Suprapubic skin (tissue), 4 donors: Measurements from ENCODE around the gene DPM2.

Source experiments
- CTCF ChIP-seq, 2 donors: fragments of 200-600 bp in 1 of 2; fragments of 450-650 bp in 1 of 2; sonication (generic) in 1 of 2; IDR thresholded peaks; one replicate each; pipeline ENCODE4 v1.5.1; 2016 to 2019; ENCODE audit warnings: antibody characterized with exemption in 2 of 2, mild to moderate bottlenecking in 1 of 2, moderate library complexity in 1 of 2
- EP300 ChIP-seq: sonication (generic); formaldehyde crosslinking; IDR thresholded peaks from one replicate; pipeline ENCODE4 v1.6.1; 2017; ENCODE audit warnings: antibody characterized with exemption
- POLR2AphosphoS5 ChIP-seq, 3 donors: sonication (generic); formaldehyde crosslinking; IDR thresholded peaks; one replicate each; pipeline ENCODE4 v1.6.1; 2017; ENCODE audit warnings: antibody characterized with exemption in 3 of 3

- TF ChIP-seq CTCF (IDR thresholded peaks at IDR 0.05) (no peak), EP300 (no peak), POLR2AphosphoS5 (IDR thresholded peaks at IDR 0.05) (no peak)
Measured at GRCh38 chr9:127965953-127966352, 28.3 kb upstream of the DPM2 start.
